ENCODE measurements around the gene IGFL2. TPM values are rescaled to one million over a fixed set of nuclear protein-coding genes. Genes with fewer than 3 reads are reported as not detected.

The IGFL2 gene
- total and polyA plus RNA-seq, 9 of the 15 experiments (the other 6 are each of a cell fraction or from before 2014, with no cell fraction given) = 0.42 to 1.7 (median 0.75) TPM; not detected in 2

DNA sequence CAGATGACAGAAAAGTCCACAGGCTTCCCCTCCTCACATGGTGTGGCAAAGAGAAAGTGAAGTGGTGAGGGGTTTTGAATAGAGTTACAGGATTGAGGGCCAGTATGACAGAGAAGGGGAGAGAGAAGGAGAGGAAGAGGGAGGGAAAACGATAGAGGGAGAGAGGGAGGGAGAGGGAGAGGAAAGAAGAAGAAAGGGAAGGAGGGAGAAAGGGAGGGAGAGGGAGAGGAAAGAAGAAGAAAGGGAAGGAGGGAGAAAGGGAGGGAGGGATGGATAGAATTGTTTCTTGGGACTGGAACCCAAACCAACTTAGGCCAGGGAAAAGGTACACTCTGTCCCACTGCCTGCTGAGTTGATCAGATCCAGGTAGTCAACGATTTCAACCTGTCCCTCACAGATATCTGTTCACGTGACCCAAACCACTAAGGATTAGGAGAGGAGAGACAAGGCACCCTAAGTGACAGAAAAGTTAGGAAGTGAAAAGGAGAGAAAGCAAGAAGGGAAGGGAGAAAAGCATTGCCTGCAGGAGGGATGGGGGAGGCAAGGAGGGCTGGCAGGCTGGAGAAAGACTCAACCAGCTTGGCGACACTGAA is 15.4 kb upstream of the IGFL2 start (continued):
- TF ChIP-seq MBD1 (CRISPR knock-in tag; IDR thresholded peaks at IDR 0.05) = no peak
- no peak for TF ChIP-seq ERF (CRISPR knock-in tag; IDR thresholded peaks at IDR 0.05)
- no peak for TF ChIP-seq BCL6 (CRISPR knock-in tag; IDR thresholded peaks at IDR 0.05)
- TF ChIP-seq, protein P1, sequence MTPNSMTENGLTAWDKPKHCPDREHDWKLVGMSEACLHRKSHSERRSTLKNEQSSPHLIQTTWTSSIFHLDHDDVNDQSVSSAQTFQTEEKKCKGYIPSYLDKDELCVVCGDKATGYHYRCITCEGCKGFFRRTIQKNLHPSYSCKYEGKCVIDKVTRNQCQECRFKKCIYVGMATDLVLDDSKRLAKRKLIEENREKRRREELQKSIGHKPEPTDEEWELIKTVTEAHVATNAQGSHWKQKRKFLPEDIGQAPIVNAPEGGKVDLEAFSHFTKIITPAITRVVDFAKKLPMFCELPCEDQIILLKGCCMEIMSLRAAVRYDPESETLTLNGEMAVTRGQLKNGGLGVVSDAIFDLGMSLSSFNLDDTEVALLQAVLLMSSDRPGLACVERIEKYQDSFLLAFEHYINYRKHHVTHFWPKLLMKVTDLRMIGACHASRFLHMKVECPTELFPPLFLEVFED (CRISPR knock-in tag; conservative IDR thresholded peaks at IDR 0.05) = peak; percentile 71
- TF ChIP-seq SREBF1 (IDR thresholded peaks at IDR 0.05; ENCODE audit: borderline replicate concordance, low read depth, low read length) = no peak
- no peak for TF ChIP-seq ZNF263 (CRISPR knock-in tag; IDR thresholded peaks at IDR 0.05; ENCODE audit: borderline replicate concordance)
- TF ChIP-seq, protein P2, sequence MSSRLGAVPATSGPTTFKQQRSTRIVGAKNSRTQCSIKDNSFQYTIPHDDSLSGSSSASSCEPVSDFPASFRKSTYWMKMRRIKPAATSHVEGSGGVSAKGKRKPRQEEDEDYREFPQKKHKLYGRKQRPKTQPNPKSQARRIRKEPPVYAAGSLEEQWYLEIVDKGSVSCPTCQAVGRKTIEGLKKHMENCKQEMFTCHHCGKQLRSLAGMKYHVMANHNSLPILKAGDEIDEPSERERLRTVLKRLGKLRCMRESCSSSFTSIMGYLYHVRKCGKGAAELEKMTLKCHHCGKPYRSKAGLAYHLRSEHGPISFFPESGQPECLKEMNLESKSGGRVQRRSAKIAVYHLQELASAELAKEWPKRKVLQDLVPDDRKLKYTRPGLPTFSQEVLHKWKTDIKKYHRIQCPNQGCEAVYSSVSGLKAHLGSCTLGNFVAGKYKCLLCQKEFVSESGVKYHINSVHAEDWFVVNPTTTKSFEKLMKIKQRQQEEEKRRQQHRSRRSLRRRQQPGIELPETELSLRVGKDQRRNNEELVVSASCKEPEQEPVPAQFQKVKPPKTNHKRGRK (tag; IDR thresholded peaks at IDR 0.05) = peak; percentile 34; the same call in 1 of the 2 replicates
- TF ChIP-seq ADNP (tag; IDR thresholded peaks at IDR 0.05) = no peak
- peak; percentile 91 for TF ChIP-seq OTX1 (CRISPR knock-in tag; IDR thresholded peaks at IDR 0.05)
- TF ChIP-seq, protein P3, sequence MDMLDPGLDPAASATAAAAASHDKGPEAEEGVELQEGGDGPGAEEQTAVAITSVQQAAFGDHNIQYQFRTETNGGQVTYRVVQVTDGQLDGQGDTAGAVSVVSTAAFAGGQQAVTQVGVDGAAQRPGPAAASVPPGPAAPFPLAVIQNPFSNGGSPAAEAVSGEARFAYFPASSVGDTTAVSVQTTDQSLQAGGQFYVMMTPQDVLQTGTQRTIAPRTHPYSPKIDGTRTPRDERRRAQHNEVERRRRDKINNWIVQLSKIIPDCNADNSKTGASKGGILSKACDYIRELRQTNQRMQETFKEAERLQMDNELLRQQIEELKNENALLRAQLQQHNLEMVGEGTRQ (CRISPR knock-in tag; IDR thresholded peaks at IDR 0.05) = peak; percentile 17; the same call in 1 of the 2 replicates
- peak; percentile 64 for TF ChIP-seq TFE3 (CRISPR knock-in tag; IDR thresholded peaks at IDR 0.05)
- no peak for TF ChIP-seq ZNF830 (CRISPR knock-in tag; IDR thresholded peaks at IDR 0.05)
- no peak for TF ChIP-seq CEBPB (tag; IDR thresholded peaks at IDR 0.05)
- TF ChIP-seq SP2 (IDR thresholded peaks at IDR 0.05; ENCODE audit: extremely low read depth, low read depth, low read length, poor library complexity, severe bottlenecking) = no peak
- TF ChIP-seq MIER1 (IDR thresholded peaks at IDR 0.05; ENCODE audit: low read depth) = no peak
- no peak for TF ChIP-seq KLF6 (CRISPR knock-in tag; IDR thresholded peaks at IDR 0.05; ENCODE audit: borderline replicate concordance)
- no peak for TF ChIP-seq CCAR2 (IDR thresholded peaks at IDR 0.05; ENCODE audit: low read depth, low read length)
- TF ChIP-seq U2AF1 (optimal IDR thresholded peaks at IDR 0.05; ENCODE audit: low read depth, low read length) = no peak

Data from K562 (cell line).